HG03571 (cell line): ENCODE data around the gene HEXD.
"Not testable (repeated sequence)": the region's sequence is repeated elsewhere in the genome, so short reads cannot be mapped to it uniquely, and the experiment has no call there.

Source experiments
- ATAC-seq: cut with Tn5 transposase; IDR thresholded peaks from one replicate; pipeline ENCODE4 v1.9.1; 2021; ENCODE audit not compliant: unreplicated experiment

The HEXD gene

DNA sequence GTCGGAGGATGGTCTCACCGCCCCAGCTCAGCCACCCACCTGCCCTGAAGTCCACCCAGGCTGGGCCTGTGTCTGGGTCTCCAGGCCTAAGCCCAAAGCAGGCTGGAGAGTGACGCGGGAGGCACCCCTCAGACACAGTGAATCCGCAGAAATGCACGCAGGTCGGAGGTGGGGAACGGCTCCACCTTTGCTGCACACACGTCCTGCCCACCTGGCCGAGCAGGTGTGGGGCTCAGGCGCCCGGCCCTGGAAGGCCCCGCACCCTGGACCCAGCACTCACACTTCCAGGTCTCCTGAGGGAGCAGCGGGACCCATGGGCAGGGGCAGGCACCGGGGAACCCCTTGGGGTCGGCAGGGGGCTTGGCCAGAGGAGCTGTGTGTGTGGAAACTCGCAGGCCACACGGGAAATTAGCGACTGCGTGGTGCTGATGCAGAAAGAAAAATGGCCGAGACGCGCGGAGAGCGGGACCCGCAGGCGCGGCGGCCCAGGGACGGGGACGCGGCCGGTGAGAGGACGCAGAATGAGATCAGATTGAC, 21.8 kb downstream of the HEXD start:
- no peak for ATAC-seq

DNA sequence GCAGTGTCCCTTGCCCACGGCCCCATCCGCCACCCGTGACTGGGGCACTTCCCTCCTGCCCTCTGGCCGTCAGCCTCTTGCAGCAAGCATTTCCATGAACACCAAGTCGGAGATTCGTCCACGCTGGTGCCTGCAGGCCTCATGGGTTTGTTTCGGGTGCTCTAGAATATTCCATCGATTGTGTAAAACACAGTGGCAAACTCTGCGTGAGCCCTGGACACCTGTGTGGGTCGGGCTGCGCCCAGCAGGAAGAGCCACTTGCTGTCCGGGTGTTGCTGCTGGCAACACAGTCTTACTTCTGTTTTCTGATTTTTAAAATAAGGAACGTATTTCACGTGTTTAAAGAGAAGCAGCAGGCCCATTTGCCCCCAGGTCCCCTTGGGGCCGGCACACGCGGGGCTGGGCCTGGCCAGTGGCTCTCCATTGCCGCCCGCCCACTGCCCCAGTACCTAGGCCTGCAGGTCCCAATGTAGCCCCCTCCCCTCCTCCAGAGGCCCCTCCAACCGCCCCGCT, 22.4 kb downstream of the HEXD start:
- ATAC-seq = no peak

DNA sequence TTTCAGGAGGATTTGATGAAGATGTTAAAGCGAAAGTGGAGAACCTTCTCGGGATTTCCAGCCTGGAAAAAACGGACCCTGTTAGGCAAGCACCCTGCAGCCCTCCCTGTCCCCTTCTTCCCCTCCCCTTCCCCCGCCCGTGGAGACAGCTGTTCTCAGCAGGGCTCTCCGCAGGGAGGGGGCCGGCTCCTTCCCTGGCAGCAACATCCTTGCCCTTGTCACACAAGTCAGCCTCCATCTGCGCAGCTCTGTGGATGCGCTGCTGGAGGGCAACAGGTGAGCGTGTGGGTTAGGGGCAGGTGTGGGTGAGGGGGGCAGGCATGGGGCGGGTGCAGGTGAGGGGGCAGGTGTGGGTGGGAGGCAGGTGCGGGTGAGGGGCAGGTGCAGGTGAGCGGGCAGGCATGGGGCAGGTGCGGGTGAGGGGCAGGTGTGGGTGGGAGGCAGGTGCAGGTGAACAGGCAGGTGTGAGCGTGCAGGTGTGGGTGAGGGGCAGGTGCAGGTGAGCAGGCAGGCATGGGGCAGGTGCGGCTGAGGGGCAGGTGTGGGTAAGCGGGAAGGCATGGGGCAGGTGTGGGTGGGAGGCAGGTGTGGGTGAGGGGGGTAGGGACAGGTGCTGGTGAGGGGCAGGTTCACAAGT, 23.0 kb downstream of the HEXD start:
- no peak for ATAC-seq

DNA sequence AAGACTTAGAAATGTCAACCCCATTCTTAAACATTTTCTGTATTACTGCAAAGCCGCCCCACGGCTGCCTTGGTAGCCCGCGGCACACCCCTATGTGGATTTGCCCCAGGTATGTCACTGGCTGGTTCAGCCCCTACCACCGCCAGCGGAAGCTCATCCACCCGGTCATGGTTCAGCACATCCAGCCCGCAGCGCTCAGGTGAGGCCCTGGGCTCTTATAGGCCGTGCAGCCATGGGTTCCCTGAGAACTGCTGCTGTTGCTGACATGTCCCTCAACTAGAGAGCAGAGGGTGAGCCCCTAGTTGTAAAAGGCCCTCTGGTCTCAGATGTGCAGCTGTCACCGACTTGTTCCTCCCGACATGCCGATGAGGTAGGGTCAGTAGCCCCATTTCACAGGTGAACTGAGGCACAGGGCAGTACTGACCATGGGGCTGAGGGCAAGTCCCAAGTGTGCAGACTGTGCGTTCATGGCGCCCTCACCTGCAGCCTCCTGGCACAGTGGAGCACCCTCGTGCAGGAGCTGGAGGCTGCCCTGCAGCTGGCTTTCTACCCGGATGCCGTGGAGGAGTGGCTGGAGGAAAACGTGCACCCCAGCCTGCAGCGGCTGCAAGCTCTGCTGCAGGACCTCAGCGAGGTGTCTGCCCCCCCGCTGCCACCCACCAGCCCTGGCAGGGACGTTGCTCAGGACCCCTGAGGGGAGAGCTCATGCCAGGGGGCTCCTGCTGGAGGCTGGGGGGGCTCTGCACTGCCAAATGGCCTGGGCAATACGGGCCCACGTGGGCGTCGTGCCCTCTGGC, 23.7 kb downstream of the HEXD start:
- no peak for ATAC-seq

DNA sequence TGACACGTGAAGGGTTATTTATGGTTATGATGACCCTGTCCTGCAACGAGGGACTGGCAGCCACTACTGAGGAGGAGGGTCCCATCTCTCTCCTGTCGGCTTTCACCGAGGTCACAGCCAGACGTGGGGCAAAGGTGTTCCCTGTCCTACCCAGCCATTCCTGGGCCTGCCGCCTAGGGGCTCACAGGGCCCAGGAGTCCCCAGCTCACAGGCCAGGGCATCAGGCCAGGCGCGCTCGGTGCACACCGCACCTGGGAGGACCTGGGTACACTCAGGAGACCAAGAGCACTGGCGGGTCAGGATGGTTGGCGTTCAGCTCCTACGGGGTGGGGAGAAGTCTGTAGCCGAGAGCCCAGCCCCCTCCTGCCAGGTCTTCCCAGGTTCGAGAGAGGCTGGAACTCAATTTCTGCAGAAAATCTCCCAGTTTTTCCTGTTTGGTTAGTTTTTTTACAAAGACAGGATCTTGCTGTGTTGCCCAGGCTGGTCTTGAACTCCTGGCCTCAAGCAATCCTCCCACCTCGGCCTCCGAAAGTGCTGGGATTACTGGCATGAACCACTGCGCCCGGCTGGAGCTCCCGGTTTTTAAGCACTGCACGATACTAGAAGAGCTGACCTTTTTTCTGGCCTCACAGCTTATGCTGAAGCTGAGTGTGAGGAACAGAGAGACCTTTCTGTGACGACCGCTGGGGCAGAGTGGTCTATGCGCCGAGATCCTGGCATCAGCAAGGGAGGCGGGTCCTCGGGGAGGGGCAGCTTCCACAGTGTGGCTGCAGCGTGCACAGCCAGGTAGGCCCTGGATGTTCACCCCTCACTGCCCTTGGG, 24.7 kb downstream of the HEXD start:
- no peak for ATAC-seq

DNA sequence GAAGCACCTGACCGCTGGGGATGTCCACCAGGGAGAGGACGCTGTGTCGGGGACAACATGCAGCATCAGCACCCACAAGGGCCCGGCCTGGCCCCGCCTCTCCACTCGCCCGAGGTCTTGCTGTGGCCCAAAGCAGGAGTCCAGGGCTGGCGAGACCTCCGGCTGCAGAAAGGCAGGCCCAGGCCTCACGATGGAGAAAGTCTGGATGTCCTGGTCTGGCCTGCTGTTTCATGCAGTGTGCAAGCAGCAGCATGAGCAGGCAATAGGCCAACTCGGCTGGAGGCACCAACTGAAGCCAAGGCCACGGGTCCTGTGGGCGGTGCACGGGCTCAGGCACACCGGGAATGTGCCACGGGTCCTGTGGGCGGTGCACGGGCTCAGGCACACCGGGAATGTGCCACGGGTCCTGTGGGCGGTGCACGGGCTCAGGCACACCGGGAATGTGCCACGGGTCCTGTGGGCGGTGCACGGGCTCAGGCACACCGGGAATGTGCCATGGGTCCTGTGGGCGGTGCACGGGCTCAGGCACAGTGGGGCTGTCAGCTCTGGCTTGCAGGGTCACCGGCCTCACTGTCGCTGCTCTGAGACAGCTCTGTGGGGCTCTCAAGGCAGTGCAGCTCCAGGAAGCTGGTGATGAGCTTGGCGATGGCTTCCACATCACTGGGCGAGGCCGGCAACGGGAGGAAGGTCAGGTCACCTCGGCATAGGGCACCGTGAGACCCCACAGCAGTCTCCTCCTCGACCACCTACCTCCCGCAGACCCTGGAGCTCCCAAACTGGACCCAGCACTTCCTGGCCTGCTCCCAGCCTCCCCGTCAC, 25.5 kb downstream of the HEXD start:
- no peak for ATAC-seq

DNA sequence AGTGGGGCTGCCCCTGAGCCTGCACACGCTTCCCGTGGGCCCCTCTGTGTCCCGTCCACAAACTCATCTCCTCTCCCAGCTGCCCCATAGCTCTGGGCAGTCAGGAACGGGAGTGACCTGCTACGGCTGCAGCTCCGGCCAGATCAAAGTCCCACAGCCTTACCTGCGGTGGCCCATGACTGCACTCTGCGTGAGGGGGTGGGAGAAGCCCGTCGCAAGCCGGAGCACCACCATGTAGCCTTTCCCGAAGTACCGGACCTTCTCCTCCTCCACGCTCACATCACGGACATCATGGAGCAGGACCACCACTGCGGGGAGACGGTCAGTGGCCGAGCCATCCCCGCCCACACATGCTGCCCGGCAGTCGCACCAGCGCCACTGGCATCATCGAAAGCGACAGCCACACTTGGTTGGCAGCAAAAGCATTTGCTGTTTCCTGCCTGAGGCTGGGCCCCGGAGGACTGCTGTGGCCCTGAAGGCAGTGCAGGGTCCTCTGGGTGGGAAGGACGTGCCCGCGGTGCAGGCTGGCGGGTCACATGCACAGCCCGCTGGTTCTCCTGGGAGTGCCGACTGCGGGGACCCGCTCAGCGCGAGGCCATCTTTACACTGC, 26.2 kb downstream of the HEXD start:
- no peak for ATAC-seq

DNA sequence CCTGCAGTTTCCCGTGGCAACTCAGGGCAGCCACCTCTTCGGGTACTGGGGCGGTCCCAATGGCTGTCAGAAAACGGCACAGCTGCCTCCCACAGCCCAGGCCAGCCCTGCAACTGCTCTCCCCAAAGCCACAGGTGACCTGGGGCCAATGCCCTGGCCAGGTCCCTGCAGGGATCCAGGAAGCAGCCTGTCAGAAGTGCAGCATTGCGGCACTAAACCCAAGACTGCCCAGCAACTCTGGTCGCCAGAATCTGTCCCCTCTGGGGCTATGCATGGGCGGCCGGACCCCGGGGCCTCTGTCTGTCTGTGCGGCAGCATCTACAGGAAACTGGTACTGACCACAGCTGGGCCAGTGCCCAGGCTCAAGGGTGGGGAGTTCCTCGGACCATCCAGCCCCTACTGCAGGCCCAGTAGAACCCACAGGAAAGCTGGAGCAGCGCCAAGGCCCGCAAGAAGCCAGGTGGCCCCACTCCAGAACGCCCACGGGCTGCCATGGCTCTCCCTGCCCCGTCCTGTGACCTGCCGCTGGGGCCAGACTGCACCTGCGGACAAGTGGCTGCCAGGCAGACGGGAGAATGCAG, 26.9 kb downstream of the HEXD start:
- ATAC-seq = no peak

DNA sequence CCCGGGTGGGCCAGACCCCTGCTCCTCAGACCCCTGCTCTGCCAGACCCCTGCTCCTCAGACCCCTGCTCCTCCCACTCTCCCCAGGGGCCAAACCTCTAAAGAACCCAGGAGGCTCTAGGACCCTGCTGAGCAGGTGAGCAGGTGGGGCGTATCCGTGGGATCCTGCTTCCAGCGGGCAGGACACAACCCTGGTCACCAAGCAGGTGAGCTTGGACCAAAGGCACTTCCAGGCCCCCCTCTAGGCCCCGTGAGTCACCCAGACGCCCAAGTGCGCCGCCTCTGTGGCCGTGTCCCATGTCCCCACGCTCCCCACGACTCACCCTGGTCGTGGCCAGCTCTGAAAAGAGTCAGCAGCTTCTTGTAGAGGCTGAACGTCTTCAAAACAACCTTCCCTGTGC, 27.4 kb downstream of the HEXD start:
- ATAC-seq = no peak

DNA sequence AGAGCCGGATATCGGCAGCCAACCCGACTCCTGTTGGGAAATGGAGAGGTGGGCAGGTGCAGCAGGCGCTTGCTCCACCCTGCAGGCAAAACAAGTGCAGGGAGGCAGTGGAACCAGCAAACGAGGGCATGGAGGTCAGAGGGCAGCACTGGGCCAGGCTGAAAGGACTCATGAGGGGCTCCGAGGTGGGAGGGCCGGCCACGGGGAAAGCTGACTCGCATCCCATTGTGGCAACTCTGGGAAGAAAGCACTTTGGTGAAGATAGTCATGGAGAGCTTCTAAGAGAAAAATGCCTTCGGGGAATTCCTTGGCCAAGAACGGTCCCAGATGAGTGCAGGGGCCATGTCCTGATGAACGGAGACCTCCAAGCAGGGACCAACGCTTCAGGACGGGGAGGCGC, 28.0 kb downstream of the HEXD start:
- ATAC-seq = no peak

DNA sequence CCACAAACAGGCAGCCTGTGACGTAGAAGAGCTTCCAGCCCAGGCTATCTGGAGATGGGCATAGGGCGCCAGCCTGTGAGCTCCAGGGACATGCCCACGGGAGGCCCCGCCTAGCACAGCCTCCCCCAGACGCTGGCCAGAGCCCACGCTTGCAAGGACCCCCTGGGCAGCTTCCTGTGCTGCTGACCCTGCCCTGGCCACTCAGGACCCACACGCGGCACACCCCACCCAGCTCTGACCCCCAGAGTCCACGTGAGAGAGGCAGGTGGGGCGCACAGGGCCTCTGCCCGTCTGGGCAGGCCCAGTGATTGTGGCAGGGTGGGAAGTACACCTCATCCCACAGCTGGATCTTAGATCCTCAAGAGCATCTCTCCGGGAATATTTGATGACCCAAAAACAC, 28.5 kb downstream of the HEXD start:
- ATAC-seq = no peak

DNA sequence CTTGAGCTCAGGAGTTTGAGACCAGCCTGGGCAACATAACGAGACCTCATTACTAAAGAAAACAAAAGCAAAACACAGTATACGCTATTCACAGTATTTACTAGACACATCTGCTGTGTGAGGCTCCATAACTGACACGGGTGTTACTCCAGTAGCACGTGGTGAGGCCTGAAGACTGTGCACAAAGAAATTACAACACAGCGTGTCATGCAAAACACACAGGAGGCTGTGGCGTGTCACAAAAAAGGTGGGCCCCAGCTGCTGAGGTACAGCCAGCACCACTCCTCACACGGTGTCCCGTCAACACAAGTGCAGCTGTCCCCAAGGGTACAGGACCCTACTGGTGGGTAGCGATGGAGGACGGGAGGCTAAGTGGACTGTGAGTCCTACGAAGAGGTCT, 29.7 kb downstream of the HEXD start:
- ATAC-seq = no peak

DNA sequence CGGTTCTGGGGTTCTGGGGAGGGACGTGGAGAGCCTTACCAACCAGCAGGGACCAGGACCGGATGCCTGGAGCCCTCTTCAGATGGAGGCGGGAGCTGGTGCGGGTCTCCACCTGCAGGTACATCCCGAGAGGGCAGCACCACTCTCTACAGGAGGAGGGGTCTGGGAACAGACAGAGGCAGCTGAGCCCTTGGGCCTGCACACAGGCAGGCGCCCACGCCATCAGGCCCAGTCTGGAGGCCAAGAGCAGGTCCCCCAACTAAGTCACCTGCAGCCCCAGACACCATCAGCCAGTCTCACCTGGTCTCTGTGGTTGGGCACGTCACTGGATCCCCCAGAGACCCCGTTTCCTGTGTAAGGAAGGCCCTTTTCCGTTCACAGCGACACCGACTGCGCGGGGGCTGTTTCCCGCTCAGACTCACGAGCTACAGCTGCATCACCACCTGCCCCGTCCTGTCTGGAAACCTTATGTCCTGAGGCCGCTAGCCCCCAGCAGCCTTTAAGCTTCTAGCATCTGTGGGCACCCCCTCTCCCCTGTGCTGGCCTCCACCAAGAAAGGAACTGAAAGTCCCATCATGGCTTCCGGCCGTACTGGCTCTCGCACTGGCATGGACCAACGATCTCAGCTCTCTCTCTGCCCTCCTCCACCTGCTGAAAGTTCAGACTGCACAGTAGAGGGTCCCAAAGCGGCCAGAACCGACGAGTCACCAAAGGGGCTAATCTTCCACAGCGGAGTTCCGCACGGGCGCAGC, 31.2 kb downstream of the HEXD start:
- ATAC-seq = peak; percentile 45

DNA sequence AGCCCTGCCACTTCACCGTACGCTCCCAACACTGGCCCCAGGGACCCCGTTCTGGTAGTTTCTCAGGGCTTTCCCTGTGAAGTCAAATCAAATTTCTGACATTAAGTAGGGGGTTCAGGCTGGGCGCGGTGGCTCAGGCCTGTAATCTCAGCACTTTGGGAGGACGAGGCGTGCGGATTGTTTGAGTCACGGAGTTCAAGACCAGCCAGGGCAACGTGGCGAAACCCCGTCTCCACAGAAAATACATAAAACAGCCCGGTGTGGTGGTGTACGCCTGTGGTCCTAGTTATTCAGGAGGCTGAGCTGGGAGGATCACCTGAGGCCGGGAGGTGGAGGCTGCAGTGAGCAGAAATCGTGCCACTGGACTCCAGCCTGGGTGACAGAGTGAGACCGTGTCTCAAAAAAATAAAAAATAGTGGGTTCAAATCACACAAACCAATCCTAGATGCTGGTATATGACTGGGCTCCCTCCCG, 31.8 kb downstream of the HEXD start:
- peak; percentile 6 for ATAC-seq

DNA sequence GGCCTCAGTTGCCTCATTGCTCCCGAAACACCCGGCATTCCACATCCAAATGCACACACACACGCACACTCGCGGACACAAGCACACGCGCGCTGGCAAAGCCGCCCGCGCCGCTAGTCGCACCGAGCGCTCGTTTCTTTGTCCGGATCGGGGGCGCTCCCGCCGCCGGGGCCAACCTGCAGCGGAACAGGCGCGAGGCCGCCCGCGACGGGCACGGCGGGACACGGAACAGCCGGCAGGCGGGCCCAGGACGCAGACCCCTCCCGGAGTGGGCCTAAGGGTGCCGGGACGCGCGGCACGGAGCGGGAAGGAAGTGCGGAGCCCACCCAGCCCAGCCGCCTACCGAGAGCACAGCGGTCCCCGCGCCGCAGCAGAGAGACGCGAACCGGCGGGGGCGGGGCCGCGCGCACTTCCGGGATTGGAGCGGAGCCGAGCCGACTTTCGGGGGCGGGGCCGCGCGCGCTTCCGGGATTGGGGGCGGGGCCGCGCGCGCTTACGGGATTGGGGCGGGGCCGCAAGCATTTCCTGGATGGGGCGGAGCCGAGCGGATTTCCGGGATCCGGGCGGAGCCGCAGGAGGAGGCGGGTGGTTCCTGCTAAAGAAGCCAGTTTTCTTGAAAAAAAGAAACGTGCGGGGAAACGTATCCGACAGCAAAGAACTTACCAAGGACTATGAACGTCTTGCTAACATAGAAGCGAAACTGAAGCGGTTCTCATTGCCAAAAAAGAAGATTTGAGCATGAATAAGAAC, 32.4 kb downstream of the HEXD start, which contains the start of gene CYBC1:
CYBC1 (minus strand) TSS at position 396 of the 750 bp plus-strand sequence. CDS start 1,498 bp downstream, outside the sequence.
- peak; percentile 58 for ATAC-seq

DNA sequence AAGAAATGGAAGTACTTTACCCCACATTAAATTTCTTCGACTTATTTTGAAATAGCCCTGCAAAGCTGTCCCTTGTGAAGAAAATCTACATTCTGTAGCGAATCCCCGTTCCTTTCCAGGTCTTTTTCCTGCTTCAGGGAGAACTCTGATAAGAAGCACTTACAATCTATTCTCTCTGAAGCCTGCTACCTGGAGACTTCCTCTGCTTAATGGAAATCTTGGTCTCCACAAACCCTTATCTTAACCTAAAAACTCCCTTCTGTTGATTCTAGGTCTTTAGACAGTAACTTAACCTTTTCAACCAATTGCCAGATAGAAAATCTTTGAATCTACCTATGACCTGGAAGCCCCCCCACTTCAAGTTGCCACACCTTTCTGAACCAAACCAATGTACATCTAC, 34.0 kb downstream of the HEXD start:
- ATAC-seq = no peak

DNA sequence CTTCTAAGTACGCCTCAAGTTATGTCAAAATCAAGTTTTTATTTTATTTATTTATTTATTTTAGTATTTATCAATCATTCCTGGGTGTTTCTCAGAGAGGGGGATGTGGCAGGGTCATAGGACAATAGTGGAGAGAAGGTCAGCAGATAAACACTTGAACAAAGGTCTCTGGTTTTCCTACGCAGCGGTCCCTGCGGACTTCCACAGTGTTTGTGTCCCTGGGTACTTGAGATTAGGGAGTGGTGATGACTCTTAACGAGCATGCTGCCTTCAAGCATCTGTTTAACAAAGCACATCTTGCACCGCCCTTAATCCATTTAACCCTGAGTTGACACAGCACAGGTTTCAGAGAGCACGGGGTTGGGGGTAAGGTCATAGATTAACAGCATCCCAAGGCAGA, 35.0 kb downstream of the HEXD start:
- not testable (repeated sequence) for ATAC-seq

DNA sequence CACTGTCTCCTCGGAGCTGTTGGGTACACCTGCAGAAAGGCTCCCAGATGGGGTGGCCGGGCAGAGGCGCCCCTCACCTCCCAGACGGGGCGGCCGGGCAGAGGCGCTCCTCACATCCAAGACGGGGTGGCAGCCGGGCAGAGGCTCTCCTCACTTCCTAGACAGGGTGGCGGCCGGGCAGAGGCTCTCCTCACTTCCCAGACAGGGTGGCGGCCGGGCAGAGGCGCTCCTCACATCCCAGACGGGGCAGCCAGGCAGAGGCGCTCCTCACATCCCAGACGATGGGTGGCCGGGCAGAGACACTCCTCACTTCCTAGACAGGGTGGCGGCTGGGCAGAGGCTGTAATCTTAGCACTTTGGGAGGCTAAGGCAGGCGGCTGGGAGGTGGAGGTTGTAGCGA, 35.6 kb downstream of the HEXD start:
- not testable (repeated sequence) for ATAC-seq
